Uterus (tissue), 2 donors: ENCODE measurements around the gene HOXA13.

Experiments
- POLR2A ChIP-seq, 2 donors: fragments of 450-650 bp; IDR thresholded peaks; one replicate each; pipeline ENCODE4 v1.6.1; 2016; ENCODE audit warnings: antibody characterized with exemption in 2 of 2, mild to moderate bottlenecking in 1 of 2, moderate library complexity in 1 of 2
- TF ChIP-seq, protein P1 (sequence below), 4 experiments: fragments of 200-600 bp in 2 of 4; fragments of 450-650 bp in 2 of 4; sonication (generic) in 2 of 4; IDR thresholded peaks; one replicate each; pipeline ENCODE4 v1.5.1; 2016 to 2019; ENCODE audit warnings: antibody characterized with exemption in 4 of 4, mild to moderate bottlenecking in 2 of 4, moderate library complexity in 1 of 4

DNA sequence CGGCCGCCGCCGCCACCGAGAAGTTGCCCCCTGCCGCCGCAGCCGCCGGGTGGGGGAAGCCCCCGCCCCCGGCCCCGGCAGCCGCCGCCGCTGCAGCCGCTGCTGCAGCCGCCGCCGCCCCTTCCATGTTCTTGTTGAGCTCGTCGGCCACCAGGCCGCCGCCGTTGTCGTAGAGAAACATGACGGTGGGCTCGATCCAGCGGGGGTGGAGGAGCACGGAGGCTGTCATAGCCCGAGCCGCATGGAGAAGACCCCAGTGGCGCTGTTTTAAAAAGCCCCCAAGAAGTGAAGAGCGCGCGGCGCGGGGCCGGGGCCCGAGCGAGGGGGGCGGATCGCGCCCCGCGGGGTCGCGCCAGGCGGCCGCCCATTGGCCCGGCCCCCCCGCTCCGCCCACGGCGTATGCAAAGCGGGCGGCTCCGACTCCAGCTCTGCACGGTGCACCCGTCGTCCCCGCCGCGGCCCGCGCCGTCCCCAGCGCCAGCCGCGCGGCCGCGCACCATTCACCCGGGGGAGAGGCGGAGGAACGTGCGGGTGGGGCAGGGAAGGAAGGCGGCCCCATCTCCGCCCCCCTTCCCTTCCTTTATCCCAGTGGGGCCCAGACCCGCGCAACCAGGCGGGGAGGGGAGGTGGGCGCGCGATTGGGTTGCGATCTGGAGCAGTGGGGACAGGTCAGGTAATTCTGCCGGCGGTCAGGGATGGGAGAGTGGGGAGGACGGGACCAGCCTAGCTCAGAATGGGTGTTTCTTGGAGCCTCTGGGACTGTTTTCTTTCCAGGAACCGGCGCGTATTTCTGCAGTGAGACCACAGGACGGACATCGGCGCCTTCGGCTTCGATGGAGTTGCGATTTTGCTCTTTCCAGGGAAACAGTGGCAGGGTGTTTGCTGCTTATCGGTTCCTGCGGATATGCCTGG lies at the start of gene HOXA13:
- TF ChIP-seq, protein P1, sequence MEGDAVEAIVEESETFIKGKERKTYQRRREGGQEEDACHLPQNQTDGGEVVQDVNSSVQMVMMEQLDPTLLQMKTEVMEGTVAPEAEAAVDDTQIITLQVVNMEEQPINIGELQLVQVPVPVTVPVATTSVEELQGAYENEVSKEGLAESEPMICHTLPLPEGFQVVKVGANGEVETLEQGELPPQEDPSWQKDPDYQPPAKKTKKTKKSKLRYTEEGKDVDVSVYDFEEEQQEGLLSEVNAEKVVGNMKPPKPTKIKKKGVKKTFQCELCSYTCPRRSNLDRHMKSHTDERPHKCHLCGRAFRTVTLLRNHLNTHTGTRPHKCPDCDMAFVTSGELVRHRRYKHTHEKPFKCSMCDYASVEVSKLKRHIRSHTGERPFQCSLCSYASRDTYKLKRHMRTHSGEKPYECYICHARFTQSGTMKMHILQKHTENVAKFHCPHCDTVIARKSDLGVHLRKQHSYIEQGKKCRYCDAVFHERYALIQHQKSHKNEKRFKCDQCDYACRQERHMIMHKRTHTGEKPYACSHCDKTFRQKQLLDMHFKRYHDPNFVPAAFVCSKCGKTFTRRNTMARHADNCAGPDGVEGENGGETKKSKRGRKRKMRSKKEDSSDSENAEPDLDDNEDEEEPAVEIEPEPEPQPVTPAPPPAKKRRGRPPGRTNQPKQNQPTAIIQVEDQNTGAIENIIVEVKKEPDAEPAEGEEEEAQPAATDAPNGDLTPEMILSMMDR (IDR thresholded peaks at IDR 0.05), result no peak
- no peak for TF ChIP-seq POLR2A (IDR thresholded peaks at IDR 0.05)
